Glomerular visceral epithelial cell (primary cell): ENCODE measurements around the gene TMEM14B.
"Not testable (repeated sequence)": the region's sequence is repeated elsewhere in the genome, so short reads cannot be mapped to it uniquely, and the experiment has no call there.

Experiments used
- DNase-seq: peaks from one replicate; pipeline ENCODE4 v3.0.0-alpha.2; 2016; ENCODE audit errors: extremely low spot score

Gene TMEM14B

DNA sequence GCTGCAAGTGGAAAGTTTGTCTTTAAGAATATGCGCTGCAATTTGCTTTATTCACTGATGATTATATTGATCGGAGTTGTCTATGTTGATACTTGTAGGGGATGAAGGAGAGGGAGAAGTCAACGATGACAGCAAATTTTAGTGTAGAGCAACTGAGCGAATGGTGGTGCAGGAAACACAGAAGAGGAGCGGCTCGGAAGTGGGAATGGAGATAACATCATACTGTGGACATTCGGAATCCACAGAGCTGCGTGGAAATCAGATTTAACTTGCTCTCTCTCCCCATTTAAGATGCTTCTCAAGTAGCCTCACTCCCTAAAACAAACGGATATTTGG lies 722 bp upstream of the TMEM14B start:
- no peak for DNase-seq

DNA sequence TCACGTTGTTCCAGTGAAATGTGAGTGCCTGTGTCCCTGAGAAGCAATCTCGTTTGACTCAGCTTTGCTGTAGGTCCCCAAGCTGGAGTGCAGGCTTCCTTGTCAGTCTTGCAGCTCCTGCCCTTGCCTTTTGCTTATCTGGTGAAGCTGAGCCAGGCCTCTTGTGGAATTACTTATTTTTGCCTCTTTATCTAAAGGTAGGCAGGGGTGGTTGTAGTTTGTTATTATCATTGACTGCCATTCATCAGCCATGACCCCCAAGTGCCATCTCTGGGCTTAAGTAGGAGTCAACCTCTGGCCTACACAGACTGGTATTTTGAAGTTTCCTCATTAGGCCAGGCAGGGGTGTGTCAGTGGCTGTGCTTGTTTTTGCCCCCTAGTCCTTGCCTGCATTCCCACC lies 2.1 kb downstream of the TMEM14B start:
- no peak for DNase-seq

- not testable (repeated sequence) for DNase-seq
Observed at GRCh38 chr6:10750568-10750967, 3.0 kb downstream of the TMEM14B start.

- not testable (repeated sequence) for DNase-seq
Observed at GRCh38 chr6:10751757-10752156, 4.2 kb downstream of the TMEM14B start.

GRCh38 chr6:10756085-10756484 lies 8.5 kb downstream of the TMEM14B start:
- no peak for DNase-seq

DNA sequence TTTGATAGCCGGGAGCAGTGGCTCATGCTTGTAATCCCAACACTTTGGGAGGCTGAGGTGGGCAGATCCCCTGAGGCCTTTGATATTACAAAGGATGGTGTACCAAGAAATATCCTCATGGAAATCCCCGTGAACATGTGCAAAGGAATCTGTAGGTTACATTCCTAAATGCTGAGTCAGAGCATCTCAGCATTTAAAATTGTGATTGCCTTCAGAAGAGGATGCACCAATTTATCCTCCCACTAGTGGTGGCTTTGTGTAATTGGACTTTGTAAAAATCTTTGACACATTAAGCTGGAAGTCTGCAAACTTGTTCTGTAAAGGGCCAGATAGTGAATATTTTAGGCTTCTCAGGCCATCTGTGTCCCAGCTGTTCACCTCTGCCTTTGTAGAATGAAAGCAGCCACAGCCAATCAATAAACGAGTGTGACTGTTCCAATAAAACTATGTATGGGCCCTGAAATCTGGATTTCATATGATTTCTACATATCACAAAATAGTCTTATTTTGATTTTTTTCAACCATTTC lies 11.8 kb downstream of the TMEM14B start:
- peak; percentile 95 for DNase-seq

GRCh38 chr6:10759884-10760329 lies 12.3 kb downstream of the TMEM14B start:
- DNase-seq: peak; percentile 89

DNA sequence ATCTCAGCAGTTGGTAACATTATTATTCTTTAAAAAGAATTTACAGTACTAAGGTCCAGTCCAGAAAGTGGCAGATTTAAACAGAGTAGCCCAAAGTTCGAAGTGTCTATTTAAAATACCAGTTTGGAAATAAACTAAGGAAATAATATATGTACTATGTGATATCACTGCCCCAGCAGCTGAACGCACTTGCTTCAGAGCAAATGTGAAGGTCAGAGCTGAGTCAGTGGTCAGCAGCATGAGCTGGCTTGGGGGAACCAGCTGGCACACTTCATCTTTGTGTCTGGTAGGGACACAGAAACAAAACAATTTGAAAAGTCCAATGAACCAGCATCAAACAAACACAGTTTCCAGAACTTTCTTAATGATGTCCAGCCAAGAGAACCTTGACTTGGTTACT lies 15.4 kb downstream of the TMEM14B start:
- peak; percentile 28 for DNase-seq

DNA sequence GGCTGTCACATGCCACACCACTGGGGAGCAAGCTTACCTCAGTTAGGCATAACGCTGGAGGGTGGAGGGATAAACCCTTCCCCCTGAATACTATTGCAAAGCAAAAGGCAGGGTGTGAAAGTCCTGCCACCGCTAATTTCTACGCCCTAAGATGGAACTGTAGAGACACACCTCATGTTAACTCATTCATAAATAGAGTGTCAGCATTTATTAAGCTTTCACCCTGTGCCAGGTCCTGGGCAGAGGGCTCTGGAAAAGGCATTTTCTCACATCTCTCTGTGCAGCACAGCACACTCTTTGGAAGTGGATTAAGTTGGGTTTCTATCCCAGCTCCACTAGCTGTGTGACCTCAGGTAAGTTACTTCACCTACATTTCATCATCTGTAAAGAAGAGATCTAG lies 21.8 kb downstream of the TMEM14B start:
- no peak for DNase-seq

GRCh38 chr6:10771371-10771894 lies 23.8 kb downstream of the TMEM14B start:
- no peak for DNase-seq

GRCh38 chr6:10778230-10778629 lies 30.6 kb downstream of the TMEM14B start:
- no peak for DNase-seq

DNA sequence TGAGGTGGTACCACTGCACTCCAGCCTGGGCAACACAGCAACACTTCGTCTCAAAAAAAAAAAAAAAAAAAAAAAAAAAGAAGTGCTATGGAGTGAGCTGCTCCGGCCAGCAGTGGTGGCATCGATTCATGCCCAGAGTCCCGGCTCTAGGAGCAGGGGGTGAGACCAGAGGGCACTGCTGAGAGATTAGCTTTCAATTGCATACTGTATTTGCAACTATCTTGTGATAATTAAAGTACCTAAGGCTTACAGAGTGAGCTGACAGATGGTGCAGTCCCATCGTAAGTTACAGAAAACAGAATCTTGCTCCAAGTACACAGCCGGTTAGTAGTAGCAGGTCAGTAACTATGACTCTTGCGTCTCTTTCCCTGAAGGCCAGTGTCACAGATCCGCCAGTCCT lies 31.5 kb downstream of the TMEM14B start:
- DNase-seq: no peak

GRCh38 chr6:10791673-10792072 lies 44.1 kb downstream of the TMEM14B start:
- no peak for DNase-seq

DNA sequence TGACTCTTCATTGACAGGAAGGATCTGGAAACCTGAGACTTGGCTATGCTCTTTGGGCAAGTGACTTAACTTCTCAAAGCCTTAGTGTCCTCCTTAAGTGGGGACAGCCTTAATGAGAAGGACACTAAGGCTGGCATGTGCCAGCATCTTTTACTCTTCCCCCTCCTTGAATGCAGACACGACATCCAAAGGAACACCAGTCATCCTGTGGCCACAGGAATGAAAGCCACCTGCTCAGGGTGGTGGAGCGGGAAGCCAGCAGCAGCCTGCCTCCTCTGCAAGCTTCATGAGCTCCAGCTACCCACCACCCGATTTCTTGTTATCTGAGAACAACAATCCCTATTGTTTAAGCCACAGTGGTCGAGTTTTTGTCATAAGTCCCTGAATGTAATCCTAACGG lies 44.5 kb downstream of the TMEM14B start:
- DNase-seq: no peak

- DNase-seq: no peak
Observed at GRCh38 chr6:10793035-10793434, 45.4 kb downstream of the TMEM14B start.

- DNase-seq: no peak
Observed at GRCh38 chr6:10793695-10794094, 46.1 kb downstream of the TMEM14B start.

DNA sequence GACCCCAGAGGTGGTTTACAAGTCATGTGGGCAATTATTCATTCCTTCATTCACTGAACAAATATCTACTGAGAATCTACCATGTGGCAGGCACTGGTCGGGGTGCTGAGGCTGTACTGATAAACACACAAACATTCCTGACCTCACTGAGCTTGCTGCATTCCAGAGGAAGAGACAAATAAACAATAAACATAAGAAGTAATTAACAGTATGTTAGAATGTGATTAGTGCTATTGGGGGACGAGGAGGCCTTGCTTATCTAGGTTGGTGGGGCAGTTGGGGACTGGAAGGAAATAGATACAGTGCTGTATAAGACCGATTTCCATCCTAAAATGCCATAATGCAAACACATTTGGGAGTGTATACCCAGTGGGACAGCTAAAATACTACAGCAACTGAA lies 46.6 kb downstream of the TMEM14B start:
- DNase-seq: no peak

- DNase-seq: no peak
Observed at GRCh38 chr6:10800810-10801209, 53.2 kb downstream of the TMEM14B start.

DNA sequence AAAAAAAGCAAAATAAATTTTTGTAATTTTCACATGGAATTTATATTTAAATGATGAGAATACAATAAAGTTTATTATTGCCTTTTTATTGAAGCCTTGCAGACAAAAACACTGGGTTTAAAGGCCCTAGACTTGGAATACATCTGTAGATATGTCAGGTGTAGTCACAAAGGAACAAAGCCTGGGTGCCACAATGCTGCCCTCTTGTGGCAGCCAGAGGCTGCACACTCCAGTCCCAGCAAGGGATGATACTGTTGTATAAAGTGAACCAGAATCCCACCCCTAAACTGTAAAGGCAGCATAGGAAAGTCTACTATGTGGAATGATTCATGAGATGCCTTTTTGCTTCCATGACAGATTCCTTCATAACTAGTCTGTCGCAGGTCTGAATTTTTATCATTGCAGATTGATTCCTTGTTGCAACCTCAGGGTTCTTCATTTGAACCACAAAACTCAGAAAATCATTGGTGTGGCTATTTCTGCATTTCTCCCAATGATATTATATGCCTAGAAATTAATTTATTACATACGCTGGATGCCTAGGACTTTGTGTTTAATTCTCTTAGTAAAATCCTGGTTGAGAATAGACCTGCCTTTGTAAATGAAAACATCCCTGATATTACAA lies 53.7 kb downstream of the TMEM14B start:
- peak; percentile 71 for DNase-seq
